M059J (cell line): Measurements from ENCODE around the gene ST3GAL3. TPM values are rescaled to one million over a fixed set of nuclear protein-coding genes. Genes with fewer than 3 reads are reported as not detected.

Experiments used
- DNase-seq: peaks from one replicate; pipeline ENCODE4 v3.0.0-alpha.2; 2012; ENCODE audit warnings: low read depth
- total RNA-seq: library from RNA; depleted of rRNA; stranded (reverse); fragments of >200 nt; shearing (Covaris generic); gene quantifications from 2 replicates; pipeline ENCODE4 v1.2.3, GENCODE V29; 2014

The ST3GAL3 gene
- total RNA-seq, 1 experiment from 2014 or later = 15.0 TPM

- no peak for DNase-seq
Observed at GRCh38 chr1:43786201-43786958, 79.0 kb downstream of the ST3GAL3 start.

GRCh38 chr1:43786960-43787359 is 79.6 kb downstream of the ST3GAL3 start:
- DNase-seq = no peak

GRCh38 chr1:43789604-43790550 is 82.5 kb downstream of the ST3GAL3 start:
- DNase-seq = no peak

- no peak for DNase-seq
Observed at GRCh38 chr1:43791243-43791642, 83.9 kb downstream of the ST3GAL3 start.

GRCh38 chr1:43796111-43796581 is 88.8 kb downstream of the ST3GAL3 start:
- DNase-seq = peak; percentile 90

GRCh38 chr1:43797891-43798290 is 90.6 kb downstream of the ST3GAL3 start:
- DNase-seq = no peak

GRCh38 chr1:43799656-43800635 is 92.6 kb downstream of the ST3GAL3 start:
- peak; percentile 89 for DNase-seq

GRCh38 chr1:43800771-43801170 is 93.4 kb downstream of the ST3GAL3 start:
- DNase-seq = no peak

GRCh38 chr1:43801203-43801602 is 93.9 kb downstream of the ST3GAL3 start:
- DNase-seq = peak; percentile 32

- no peak for DNase-seq
Observed at GRCh38 chr1:43802356-43802980, 95.1 kb downstream of the ST3GAL3 start.

- DNase-seq = no peak
Observed at GRCh38 chr1:43803105-43803504, 95.8 kb downstream of the ST3GAL3 start.

- DNase-seq = no peak
Observed at GRCh38 chr1:43803646-43804045, 96.3 kb downstream of the ST3GAL3 start.

GRCh38 chr1:43804569-43804968 is 97.2 kb downstream of the ST3GAL3 start:
- DNase-seq = no peak

GRCh38 chr1:43805340-43805739 is 98.0 kb downstream of the ST3GAL3 start:
- DNase-seq = no peak

GRCh38 chr1:43806183-43806582 is 98.8 kb downstream of the ST3GAL3 start:
- no peak for DNase-seq

- DNase-seq = no peak
Observed at GRCh38 chr1:43809097-43809673, 101.8 kb downstream of the ST3GAL3 start.

GRCh38 chr1:43812579-43812978 is 105.2 kb downstream of the ST3GAL3 start:
- DNase-seq = no peak

GRCh38 chr1:43814401-43814800 is 107.1 kb downstream of the ST3GAL3 start:
- DNase-seq = no peak

GRCh38 chr1:43817304-43817939 is 110.1 kb downstream of the ST3GAL3 start:
- DNase-seq = no peak

GRCh38 chr1:43818691-43819090 is 111.4 kb downstream of the ST3GAL3 start:
- no peak for DNase-seq
